Measurements from ENCODE around the gene OCA2.

OCA2 gene

GRCh38 chr15:27835233-27835939, 263.7 kb downstream of the OCA2 start:
- DNase-seq, result no peak

- no peak for DNase-seq
Measured at GRCh38 chr15:27834684-27835083, 264.4 kb downstream of the OCA2 start.

GRCh38 chr15:27833974-27834373, 265.1 kb downstream of the OCA2 start:
- DNase-seq, result no peak

- no peak for DNase-seq
Measured at GRCh38 chr15:27833178-27833577, 265.9 kb downstream of the OCA2 start.

GRCh38 chr15:27832237-27832596, 266.9 kb downstream of the OCA2 start:
- DNase-seq, result no peak

GRCh38 chr15:27831384-27832236, 267.5 kb downstream of the OCA2 start:
- no peak for DNase-seq

GRCh38 chr15:27828746-27829145, 270.4 kb downstream of the OCA2 start:
- DNase-seq, result no peak

GRCh38 chr15:27826902-27827714, 272.0 kb downstream of the OCA2 start:
- no peak for DNase-seq

- DNase-seq, result no peak
Measured at GRCh38 chr15:27826411-27826810, 272.7 kb downstream of the OCA2 start.

GRCh38 chr15:27824841-27825422, 274.2 kb downstream of the OCA2 start:
- no peak for DNase-seq

- no peak for DNase-seq
Measured at GRCh38 chr15:27821273-27821672, 277.8 kb downstream of the OCA2 start.

GRCh38 chr15:27820722-27821121, 278.4 kb downstream of the OCA2 start:
- DNase-seq, result no peak

GRCh38 chr15:27820232-27820631, 278.9 kb downstream of the OCA2 start:
- no peak for DNase-seq

- no peak for DNase-seq
Measured at GRCh38 chr15:27817258-27817657, 281.9 kb downstream of the OCA2 start.

- no peak for DNase-seq
Measured at GRCh38 chr15:27816790-27817189, 282.3 kb downstream of the OCA2 start.

- DNase-seq, result no peak
Measured at GRCh38 chr15:27815035-27815434, 284.1 kb downstream of the OCA2 start.

GRCh38 chr15:27813139-27813538, 286.0 kb downstream of the OCA2 start:
- DNase-seq, result no peak

GRCh38 chr15:27808182-27808581, 290.9 kb downstream of the OCA2 start:
- no peak for DNase-seq

GRCh38 chr15:27807335-27807734, 291.8 kb downstream of the OCA2 start:
- DNase-seq, result no peak

GRCh38 chr15:27806396-27806795, 292.7 kb downstream of the OCA2 start:
- DNase-seq, result no peak

- DNase-seq, result no peak
Measured at GRCh38 chr15:27805261-27806220, 293.6 kb downstream of the OCA2 start.
